Measurements from ENCODE around the gene ANTXR2.

ANTXR2 gene

DNA sequence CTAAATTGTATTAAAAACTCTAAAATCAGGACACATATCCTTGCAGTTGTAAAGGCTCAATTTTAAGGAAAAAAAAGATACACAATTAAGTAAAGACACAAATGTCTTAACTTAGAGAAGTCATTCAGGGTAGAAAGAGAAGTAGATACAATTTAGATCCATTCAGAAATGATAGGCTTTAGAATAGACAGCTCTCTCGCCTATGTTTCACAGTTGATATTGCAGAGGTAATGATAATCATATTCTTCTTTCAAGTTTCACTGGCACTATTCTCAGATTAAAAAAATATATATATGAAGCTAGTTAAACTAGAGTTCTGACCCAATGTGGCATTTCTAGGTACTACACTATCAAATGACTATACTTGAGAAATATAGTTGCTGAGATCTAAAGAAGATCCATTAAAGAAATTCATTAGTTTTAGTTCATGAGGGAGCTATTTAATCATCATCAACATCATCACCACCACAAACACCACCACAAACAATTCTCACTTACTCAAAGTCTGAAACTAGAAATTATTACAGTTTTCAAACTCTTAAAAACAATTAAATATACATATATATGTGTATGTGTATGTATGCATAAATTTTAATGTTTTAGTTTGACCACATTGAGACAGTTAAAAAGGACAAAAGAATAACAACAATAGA, 93.1 kb downstream of the ANTXR2 start:
- DNase-seq = no peak

DNA sequence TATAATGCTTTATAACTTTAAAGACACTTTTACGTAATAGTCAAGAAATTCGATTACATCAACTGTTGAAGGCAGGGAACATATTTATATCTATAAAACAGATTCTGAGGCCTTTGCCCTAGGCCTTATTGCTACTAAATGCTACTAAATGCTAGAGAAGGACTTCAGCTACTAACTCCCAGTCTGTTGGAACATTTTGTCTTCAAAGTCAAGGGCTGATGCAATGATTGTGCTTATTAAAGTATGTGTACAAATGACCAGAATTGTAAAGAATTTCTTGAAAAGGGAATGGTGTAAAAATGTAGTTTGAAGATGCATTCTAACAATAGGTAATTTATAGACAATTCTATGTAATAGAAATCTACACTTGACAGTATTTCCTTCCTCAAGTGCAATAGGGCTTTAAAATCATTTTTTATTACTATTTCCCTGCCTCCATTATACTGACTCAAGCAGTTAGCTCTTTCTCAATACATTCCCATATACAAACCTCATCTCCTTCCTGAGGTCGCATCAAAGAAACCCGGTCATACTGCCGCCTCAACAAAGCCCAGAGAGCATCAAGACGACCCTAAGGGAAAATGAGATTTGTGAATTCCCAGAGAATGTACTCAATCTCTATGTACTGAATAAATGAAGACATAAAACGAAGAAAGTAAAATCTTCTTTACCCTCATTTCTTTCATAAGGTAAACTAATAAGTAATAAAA, 95.7 kb downstream of the ANTXR2 start:
- no peak for DNase-seq

DNA sequence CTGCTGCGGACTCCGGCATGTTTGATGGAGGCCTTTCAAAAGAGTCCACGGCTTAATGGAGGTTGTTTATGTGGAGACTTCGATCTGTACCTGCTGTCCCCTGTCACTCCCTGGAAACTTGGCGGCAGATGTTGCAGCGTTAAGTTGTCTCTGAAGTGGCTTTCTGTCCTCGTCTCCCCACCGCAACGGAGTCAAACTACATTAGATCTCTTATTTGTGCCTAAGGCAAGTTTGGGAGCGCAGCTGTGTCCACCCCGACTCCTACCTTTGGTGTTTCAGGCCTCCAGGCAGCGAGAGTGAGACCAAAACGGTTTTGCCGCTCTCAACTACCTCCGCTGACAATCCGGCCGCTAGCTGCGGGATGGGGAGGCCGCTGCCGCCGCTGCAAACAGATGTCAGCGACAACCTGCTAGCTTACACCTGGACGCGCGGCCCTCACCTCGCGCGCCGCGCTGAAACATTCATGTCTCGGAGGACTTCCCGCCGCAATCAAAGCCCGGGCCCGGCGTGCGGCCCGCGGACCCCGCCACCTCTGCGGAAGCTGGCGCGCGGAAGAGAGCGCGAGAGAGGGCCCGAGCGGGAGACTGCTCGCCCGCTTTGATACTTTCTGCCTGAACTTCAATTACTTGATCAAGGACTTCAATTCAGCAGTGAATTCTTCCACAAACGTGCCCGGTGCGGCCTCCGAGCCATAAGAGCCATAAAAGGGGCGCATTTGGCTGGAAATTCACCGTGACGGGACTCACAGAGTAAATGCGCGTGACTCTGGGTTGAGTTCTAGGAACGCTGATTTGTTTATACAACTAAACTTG, 108.4 kb downstream of the ANTXR2 start:
- no peak for DNase-seq

DNA sequence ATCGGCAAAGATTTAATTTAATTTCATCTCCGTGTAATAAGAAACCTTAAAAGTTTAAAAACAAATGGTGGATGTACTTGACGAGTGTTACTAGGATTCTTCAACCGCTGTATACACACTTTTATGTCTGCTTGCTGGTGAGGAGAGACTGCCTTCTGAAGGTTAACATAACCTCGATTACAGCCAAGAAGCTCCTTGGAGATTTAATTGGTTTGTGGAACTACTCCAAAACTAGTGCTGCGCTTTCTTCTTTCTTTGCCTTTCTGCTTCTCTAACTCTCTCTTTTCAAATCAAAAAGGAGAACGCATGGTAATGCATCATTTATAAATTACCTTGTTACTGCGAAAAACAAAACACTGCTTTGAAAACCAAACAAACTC, 109.0 kb downstream of the ANTXR2 start:
- DNase-seq = no peak

DNA sequence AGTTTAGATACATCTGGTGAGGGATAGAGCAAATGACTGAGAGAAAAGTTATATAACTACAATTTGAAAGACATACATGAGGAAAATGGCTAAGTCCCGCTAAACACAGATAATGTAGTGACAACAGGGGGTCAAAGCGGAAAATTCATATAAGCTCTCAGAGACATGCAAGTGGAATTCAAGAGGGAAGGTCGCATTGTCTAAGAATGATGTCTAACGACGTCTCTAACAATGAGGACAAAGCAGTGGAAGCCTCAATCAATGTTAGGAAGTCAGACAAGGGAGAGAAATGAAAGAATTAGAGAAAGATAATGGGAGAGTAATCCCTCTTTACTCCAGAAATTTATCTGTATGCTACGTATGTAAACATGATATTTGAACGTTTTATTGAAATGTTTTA, 113.4 kb downstream of the ANTXR2 start:
- no peak for DNase-seq

DNA sequence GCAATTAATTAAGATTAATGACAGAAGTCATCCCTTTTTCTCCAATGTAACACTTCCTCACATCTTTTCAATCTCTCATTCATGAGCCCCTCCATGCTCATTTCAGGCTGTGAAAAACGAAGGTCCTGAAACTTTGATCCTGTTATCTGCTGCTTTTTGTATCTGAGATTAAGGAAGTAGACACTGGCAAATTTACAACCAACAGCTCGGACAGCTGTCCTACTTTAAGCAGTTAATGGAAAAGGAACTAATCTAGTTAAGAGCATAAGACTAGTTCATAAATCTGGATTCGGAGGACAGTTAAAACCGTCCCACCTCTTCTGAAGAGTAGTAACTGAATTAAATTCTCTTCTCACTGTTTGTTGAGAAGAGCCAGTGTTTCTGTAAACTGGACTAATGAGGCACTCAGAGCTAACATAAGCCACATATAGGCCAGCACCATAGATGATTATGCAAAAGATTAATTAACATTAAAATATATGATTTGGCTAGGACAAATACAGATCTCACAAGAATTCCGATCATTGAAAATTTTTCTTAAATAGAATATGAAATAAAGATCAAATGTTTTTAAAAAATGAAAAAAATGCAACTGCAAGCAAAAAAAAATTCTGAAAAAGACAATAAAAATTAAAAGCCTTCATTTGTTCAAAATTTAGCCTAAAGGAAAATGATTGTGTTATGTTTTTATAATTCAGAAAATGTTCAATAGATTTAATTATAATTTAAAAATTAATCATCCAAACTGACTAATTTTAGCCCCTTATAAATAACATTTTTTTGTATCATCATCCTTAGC, 114.4 kb downstream of the ANTXR2 start:
- DNase-seq = no peak

DNA sequence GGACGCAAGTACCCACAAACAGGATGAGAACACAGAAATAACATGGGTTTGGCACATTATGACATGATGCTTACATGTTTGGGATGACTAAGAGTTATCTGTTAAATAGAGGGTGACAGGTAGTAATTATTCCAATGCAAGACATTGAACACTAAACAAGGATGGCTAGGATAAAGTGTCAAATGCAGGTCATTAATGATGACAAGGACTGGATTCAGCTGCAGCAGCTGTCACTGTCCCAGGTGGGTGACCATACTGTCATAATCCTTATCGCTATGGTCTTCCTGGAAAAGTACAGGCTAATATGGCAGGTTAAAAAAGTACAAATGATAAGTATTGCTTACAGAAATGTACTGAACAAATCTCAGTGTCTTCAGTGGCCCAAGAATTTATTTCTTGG, 123.9 kb downstream of the ANTXR2 start:
- no peak for DNase-seq

DNA sequence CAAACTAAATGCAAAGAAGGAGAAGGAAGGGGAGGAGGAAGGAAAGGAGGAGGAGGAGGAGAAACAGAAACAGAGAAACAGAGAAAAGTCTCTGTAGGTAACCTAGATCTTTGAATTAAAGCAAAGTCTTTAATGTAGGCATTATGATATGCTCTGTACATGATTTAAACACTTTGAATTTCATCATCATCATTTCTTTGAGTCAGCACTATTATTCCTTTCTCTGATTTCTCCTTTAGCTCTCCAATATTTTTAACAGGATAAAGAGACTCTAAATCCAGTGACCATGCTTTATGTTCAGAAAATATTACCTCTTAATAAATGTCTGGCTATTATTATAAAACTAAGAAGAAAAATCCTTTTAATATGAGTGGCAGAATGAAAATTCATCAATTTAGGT, 124.3 kb downstream of the ANTXR2 start:
- no peak for DNase-seq

DNA sequence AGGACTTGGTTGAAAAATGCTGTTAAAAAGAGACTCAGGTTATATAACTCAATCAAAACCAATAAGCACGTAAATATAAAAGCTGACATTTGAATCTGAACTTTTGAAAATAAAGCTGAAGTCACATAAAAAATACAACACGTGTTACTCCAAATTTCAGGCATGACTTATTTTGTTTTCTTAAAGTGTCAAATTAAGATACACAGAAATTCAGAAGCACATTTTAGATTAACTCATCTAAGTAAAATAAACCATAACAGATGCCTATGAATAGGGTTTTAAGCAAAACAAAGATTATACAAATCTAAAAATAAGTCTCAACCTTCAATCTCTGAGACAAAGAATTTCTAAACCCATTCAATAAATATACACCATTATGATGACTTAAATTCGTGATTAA, 124.8 kb downstream of the ANTXR2 start:
- no peak for DNase-seq

DNA sequence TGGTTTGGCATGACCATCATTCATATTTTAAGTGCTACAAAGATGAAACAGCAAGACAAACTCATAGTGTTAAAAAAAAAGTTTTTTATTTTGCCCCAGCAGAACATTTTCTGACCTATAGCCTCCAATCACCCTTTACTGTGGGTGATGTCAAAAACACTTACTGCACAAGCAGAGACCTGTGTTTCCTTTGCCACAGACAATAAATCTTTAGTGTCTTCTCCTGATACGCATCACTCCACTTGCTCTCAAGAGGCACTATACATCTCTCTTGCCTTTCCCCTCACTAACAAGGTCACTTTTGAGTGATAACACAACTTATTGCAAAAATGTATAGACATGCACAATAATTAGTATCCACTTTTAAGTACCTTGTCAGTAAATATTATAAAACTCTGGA, 125.6 kb downstream of the ANTXR2 start:
- no peak for DNase-seq

DNA sequence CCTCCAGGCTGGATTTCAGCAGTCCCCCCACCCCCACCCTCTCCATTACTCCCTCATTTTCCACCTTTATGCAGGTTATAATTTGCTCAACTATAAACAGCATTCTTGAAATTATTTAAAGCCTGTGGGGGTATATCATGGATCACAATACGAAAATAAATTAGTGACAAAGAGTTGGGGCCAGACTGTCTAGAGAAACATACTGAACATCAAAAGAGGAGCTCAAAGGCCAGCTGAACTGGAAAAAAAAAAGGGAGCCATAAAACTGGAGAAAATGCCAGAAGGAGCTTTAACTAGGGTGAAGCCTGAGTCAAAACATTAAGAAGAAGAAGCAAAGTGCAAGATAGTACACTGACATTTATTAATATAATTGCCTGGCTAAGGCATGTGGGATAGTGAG, 137.8 kb downstream of the ANTXR2 start:
- no peak for DNase-seq

DNA sequence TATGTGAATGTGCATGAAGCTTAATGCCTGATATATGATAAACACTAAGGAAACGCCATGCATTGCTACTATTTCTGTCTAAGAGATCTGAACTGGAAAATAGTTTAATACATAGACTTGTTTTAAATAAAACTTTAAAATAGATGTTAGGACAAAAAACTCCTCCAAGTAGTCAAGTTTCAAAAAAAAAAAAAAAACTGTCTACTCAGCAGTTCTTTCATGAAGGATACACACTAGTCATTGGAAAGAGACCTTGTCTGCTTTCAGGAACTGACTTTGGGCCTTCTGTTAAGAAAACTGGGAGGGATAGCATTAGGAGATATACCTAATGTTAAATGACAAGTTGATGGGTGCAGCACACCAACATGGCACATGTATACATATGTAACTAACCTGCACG, 138.4 kb downstream of the ANTXR2 start:
- no peak for DNase-seq

DNA sequence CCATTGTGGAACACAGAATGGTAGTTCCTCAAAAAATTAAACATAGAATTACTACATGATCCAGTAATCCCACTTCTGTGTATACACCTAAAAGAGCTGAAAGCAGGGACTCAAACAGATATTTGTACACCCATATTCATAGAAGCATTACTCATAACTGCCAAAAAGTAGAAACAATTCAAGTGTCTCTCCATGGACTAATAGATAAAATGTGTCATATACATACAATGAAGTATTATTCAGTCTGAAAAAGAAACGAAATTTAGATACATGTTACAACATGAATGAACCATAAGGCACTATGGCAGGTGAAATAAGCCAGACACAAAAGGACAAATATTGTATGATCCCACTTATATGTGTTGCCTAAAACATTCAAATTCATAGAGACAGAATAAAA, 145.1 kb downstream of the ANTXR2 start:
- DNase-seq = no peak

DNA sequence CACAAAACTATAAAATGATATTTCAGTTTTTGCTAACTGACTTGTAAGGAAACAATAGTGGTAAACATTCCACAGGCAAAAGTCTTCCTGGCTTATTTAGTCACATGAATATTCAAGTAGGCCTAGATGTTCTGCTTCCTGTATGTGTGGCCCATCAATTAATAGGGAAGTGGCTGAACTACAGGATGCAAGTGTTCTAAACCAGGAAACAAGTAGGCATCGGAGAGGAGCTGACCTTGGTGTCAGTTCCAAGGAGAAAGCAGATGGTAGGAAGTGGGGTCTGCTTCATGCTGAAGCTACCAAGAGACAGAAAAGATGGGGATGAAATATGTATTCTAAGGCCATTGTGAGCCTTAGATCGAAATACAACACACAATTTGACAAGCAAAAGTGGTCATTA, 149.7 kb downstream of the ANTXR2 start:
- no peak for DNase-seq

DNA sequence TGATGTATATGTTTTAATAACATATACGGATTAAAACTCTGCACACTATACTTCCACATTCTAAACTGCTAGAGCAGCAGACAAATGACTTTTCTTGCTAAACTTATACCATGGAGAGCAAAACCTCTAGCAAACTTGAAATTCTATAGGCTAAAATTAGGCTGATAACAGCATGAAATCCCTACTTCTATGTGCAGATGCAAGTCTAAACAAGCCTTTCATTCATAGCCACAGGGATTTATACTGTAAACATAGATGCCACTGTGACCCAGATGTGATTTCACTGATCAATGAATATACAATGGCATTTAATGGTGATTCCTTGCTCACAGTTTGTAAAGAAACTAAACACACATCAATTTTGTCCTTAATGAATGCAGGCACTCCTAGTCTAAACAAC, 151.0 kb downstream of the ANTXR2 start:
- no peak for DNase-seq

DNA sequence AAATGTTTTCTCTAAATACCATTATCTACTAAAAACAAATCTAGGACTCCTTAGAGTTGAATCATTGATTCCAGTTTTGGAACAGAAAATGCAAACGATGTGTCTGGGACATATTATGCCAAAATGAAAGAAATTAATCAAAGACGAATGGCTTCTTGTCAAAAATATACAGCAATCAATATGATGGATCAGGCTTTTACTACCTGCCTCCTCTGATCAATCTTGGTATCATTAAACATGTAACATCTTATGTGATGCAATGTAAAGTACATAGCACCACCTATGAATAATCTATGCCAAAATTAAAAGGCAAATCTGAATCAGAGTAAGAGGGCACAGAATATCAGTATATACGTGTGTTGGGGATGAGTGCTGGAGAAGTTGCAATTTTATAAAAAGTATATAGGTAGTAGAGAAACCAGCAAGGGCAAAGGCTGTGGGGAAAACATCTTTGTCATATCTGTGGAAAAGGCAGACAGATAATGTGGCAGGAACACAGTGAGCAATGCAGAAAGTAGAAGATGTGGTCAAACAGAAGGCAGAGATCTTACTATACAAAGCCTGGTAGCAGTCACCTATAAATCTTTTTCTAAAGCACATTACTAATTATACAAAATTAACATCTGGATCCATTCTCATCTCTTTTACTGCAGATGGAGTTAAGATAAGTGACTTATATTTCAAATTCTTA, 152.7 kb downstream of the ANTXR2 start:
- no peak for DNase-seq

DNA sequence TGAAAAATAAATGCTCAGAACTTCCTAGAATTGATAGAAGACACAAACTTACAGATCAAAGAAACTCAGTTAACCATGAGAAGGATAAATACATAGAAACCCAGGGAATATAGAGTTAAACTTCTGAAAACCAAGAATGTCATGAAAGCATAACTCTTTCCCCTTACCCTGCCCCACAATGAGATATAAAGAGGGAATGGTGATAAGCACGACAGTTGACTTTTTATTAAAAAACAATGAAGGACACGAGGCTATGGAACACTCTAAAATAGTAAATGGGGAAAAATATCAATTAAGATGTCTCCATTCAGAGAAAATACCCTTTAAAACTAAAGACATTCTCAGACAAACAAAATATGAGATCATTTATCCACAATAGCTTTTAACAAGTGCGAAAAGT, 154.7 kb downstream of the ANTXR2 start:
- DNase-seq = no peak

DNA sequence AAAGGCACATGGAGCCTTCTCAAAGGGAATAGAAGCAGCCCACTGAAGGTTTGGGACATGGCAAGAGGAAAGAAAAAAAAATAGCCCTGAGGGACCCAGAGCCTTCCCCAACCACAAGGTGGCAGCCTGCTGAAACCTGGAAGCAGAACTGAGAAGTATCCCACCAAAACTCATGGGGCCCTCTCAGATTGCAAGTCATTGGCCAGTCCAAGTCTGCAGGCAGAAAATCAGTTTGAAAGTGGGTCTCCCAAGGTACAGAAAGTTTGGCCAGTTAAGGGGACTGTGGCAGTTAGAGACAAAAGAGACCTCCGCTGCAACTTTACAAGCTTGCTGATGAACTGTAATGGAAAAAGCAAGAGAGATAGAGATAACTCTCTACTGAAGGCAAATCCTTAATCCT, 155.8 kb downstream of the ANTXR2 start:
- no peak for DNase-seq

DNA sequence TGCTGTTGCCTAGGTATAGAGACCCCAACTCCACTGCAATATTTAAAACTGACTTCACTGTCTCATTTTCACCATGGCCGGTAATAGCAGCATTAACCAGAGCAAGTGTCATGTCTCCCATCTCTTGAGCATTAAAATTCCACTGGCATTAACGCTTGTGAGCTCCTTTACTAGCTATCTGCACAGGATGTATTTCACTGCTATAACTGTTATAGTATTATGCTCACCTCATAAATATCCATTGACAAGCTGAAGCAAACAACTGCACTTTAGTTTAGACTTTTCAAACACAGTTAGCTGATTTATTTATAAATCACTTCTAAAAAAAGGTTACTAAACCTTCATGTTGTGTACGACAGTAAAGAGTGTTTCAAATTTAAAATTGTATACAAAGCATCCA, 157.8 kb downstream of the ANTXR2 start:
- DNase-seq = no peak

DNA sequence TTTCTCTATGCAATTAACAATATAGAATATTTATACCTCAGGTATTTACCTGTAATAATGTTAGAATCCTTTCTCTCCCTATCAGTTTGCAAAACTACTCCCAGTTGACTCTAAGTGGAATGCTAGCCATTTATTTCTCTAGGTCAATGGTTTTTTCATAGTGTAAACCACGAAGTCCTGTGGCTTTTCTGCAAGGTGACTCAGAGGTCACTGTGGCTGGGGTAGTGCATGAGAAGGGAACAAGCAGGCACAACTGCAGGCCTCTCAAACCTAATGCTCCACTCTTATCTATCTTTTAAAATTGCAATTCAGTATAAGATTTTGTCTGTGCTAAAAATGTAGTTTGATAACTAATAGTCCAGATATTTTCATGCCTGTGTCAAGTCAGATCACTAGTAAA, 159.4 kb downstream of the ANTXR2 start:
- DNase-seq = no peak

DNA sequence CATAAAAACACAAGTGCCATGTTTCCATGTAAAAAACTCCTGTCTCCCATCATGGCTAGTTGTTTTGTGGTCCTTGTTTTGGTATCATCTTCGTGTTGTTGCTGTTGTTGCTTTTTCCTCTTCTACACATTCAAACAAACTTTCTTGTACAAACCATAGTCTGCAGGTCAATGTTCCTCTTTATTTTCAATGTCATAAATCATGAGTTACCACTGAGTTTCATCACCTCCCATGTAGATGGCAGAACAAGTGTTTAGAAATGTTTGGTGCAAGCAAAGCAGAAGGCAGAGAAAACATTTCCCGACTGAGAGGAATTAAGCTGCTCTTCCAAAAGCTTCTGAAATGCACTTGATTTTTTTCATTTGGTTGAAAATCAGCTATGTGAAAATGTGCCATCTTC, 166.0 kb downstream of the ANTXR2 start:
- DNase-seq = no peak

DNA sequence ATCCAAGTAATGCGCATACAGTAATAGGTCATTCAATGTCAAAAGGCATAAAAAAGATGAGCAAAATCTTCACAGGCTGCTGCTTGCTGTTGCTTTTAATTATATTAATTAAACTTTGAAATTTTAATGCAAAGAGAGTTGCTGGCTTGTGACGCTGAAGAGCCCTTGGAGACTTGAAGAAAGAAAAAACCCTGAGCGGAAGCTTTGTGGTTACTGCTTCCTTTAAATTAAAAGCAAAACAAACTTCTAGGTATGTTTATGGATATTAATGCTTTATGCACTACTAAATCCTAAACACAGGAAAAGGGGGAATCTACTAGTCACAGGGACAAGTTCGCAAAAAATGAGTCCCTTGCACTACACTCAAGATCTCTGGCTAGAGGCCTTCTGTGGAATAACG, 166.7 kb downstream of the ANTXR2 start:
- no peak for DNase-seq

DNA sequence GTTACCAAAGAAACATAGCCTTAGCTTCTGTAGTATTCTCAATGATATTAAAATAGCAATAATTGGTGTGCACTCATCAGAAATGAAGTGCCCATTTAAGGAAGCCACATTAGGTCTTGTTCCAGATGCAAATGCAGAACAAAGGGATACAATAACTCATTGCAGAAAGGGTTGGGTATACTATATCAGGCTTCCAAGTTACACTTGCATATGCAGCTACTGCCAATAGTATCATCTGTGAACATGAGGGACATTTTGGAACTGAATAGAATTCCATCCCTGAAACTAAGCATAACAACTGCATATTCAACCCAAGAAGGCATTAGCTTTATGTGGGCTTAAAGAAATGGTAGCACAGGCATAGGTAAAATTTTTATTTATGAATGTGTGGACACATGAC, 167.8 kb downstream of the ANTXR2 start:
- no peak for DNase-seq
